SK-MEL-5 (cell line): ENCODE measurements around the gene ZNF883. TPM values are rescaled to one million over a fixed set of nuclear protein-coding genes. Genes with fewer than 3 reads are reported as not detected.

Experiments
- DNase-seq: peaks from one replicate; pipeline ENCODE4 v3.0.0-alpha.2; 2016; ENCODE audit warnings: low read depth, low spot score
- in situ Hi-C: cut with HindIII; loops from 2 replicates; pipeline ENCODE4 v1.10.0; 2016; ENCODE audit warnings: low sequenced_read_pairs, high pct_unique_total_duplicates, low pct_unique_long_range_greater_than_20kb
- total RNA-seq: library from RNA; depleted of rRNA; stranded (reverse); fragments of >200 nt; shearing (Covaris generic); gene quantifications from 2 replicates; pipeline ENCODE4 v1.2.3, GENCODE V29; 2014; rRNA removed

ZNF883 gene
- total RNA-seq, 1 experiment from 2014 or later: 0.13 TPM

GRCh38 chr9:112939418-112939817 is 72.6 kb downstream of the ZNF883 start:
- in situ Hi-C loops: no loop called here

GRCh38 chr9:112933696-112934095 is 78.3 kb downstream of the ZNF883 start:
- in situ Hi-C loops: no loop called here
- no peak for DNase-seq

More at GRCh38 chr9:112939418-112939817, 72.6 kb downstream of the ZNF883 start:
- DNase-seq: no peak

- in situ Hi-C loops: no loop called here
- DNase-seq: peak; percentile 69
Measured at GRCh38 chr9:112925058-112925641, 86.8 kb downstream of the ZNF883 start.

- DNase-seq: peak; percentile 74
- in situ Hi-C loops: no loop called here
Measured at GRCh38 chr9:112921549-112921948, 90.4 kb downstream of the ZNF883 start.

GRCh38 chr9:112917987-112918362 is 94.0 kb downstream of the ZNF883 start:
- in situ Hi-C loops: no loop called here
- no peak for DNase-seq

GRCh38 chr9:112917047-112917986 is 94.7 kb downstream of the ZNF883 start:
- in situ Hi-C loops: no loop called here
- no peak for DNase-seq

GRCh38 chr9:112914524-112914923 is 97.5 kb downstream of the ZNF883 start:
- no peak for DNase-seq
- in situ Hi-C loops: no loop called here

GRCh38 chr9:112913326-112913725 is 98.7 kb downstream of the ZNF883 start:
- in situ Hi-C loops: no loop called here
- DNase-seq: no peak

- DNase-seq: no peak
- in situ Hi-C loops: no loop called here
Measured at GRCh38 chr9:112912636-112913035, 99.4 kb downstream of the ZNF883 start.

- in situ Hi-C loops: no loop called here
Measured at GRCh38 chr9:112911736-112912135, 100.3 kb downstream of the ZNF883 start.

More at GRCh38 chr9:112911736-112912135, 100.3 kb downstream of the ZNF883 start:
- no peak for DNase-seq

Other genes with a start within 250 kb of the ZNF883 start
- gene SLC46A2, start 121.3 kb downstream of the ZNF883 start, total RNA-seq: not detected in 2 replicates
- gene ZFP37, start 44.5 kb upstream of the ZNF883 start, total RNA-seq: 1.3 and 1.4 TPM in 2 replicates
- gene SLC31A2, start 138.8 kb upstream of the ZNF883 start, total RNA-seq: 11.9 and 12.1 TPM in 2 replicates
- gene FKBP15, start 209.1 kb upstream of the ZNF883 start, total RNA-seq: 34.9 and 35.1 TPM in 2 replicates
- gene SLC31A1, start 209.4 kb upstream of the ZNF883 start, total RNA-seq: 104 and 105 TPM in 2 replicates